PC-9 (cell line): ENCODE measurements around the gene XYLT2. TPM values are rescaled to one million over a fixed set of nuclear protein-coding genes. Genes with fewer than 3 reads are reported as not detected.

Source experiments
- BruUV-seq: library from RNA; stranded (reverse); fragments of 400-500 nt; replicated peaks from 2 replicates; lab custom pipeline; 2021; lab: Mats Ljungman, UMichigan
- CTCF ChIA-PET: fragments of 300-600 bp; sonication (Branson Sonifier 250); formaldehyde crosslinking; loops from one replicate; lab custom pipeline; 2022; ENCODE audit warnings: antibody characterized with exemption; lab: Charles Lee
- POLR2A ChIA-PET: fragments of 300-600 bp; sonication (Branson Sonifier 250); formaldehyde crosslinking; loops from one replicate; lab custom pipeline; 2022; ENCODE audit warnings: antibody characterized with exemption; ENCODE audit not compliant: unreplicated experiment; lab: Charles Lee
- DNase-seq, 2 experiments: peaks; one replicate each; pipeline versions ENCODE4 v3.0.0 to v3.0.0-alpha.2; 2015 to 2022; ENCODE audit warnings: mixed read lengths in 1 of 2
- H2AFZ ChIP-seq: fragments of 200-600 bp; sonication (generic); 2 replicates; pipeline ENCODE4 v1.8.1; 2017; ENCODE audit warnings: antibody characterized with exemption
- H3F3A ChIP-seq: fragments of 200-600 bp; sonication (generic); 2 replicates; pipeline ENCODE4 v1.8.1; 2017; ENCODE audit warnings: antibody characterized with exemption, mild to moderate bottlenecking, low read depth; ENCODE audit not compliant: insufficient read depth
- H3K27ac ChIP-seq: fragments of 200-600 bp; sonication (generic); 2 replicates; pipeline ENCODE4 v1.6.1; 2016; ENCODE audit warnings: mixed run types
- H3K27me3 ChIP-seq: fragments of 200-600 bp; sonication (generic); 2 replicates; pipeline ENCODE4 v1.6.1; 2016; ENCODE audit warnings: low read depth, mixed run types; ENCODE audit not compliant: insufficient read depth
- H3K36me3 ChIP-seq: fragments of 200-600 bp; sonication (generic); 2 replicates; pipeline ENCODE4 v1.6.1; 2016; ENCODE audit warnings: low read depth, mixed run types
- H3K4me1 ChIP-seq: fragments of 200-600 bp; sonication (generic); replicated peaks from 2 replicates; pipeline ENCODE4 v1.6.1; 2016; ENCODE audit warnings: mixed run types; ENCODE audit not compliant: insufficient read depth
- H3K4me2 ChIP-seq: fragments of 200-600 bp; sonication (generic); 2 replicates; pipeline ENCODE4 v1.6.1; 2017; ENCODE audit warnings: mixed run types
- H3K4me3 ChIP-seq: fragments of 200-600 bp; sonication (generic); 2 replicates; pipeline ENCODE4 v1.6.1; 2016; ENCODE audit warnings: mixed run types
- H3K79me2 ChIP-seq: fragments of 200-600 bp; sonication (generic); 2 replicates; pipeline ENCODE4 v1.6.1; 2017; ENCODE audit warnings: low read depth, mixed run types
- H3K9me2 ChIP-seq: fragments of 200-600 bp; sonication (generic); 2 replicates; pipeline ENCODE4 v1.8.1; 2017; ENCODE audit warnings: mild to moderate bottlenecking; ENCODE audit not compliant: insufficient read depth
- H3K9me3 ChIP-seq: fragments of 200-600 bp; sonication (generic); 2 replicates; pipeline ENCODE4 v1.8.1; 2016; ENCODE audit warnings: low read depth; ENCODE audit not compliant: insufficient read depth
- H4K20me1 ChIP-seq: fragments of 200-600 bp; sonication (generic); 2 replicates; pipeline ENCODE4 v1.8.1; 2017; ENCODE audit not compliant: insufficient read depth
- CTCF ChIP-seq: fragments of 200-600 bp; sonication (generic); conservative IDR thresholded peaks from 2 replicates; pipeline ENCODE4 v1.6.1; 2017; ENCODE audit warnings: mixed run types, antibody characterized with exemption, mild to moderate bottlenecking, moderate library complexity
- EZH2 ChIP-seq: fragments of 200-600 bp; sonication (generic); IDR thresholded peaks from 2 replicates; pipeline ENCODE4 v1.8.0; 2017; ENCODE audit warnings: antibody characterized with exemption, low read depth
- intact Hi-C: fragments of 100-400 bp; cut with micrococcal nuclease; formaldehyde crosslinking; loops from one replicate; pipeline ENCODE4 v1.10.0; 2022; ENCODE audit not compliant: unreplicated experiment
- total RNA-seq: library from RNA; stranded (reverse); gene quantifications from 2 replicates; pipeline ENCODE4 v1.2.3, GENCODE V29; 2021

XYLT2 gene
- total RNA-seq, 1 experiment from 2014 or later, result 37.5 TPM

GRCh38 chr17:50406578-50406977 is 60.7 kb downstream of the XYLT2 start:
- CTCF ChIA-PET, result interaction anchor here (0.6 kb wide), 1 partner anchor 11 kb away, joined by 8 read pairs; no protein-coding TSS in a partner anchor
- Histone ChIP-seq H3K4me3 (no peak overlapping the region), H3K9me3 (no peaks in the 10 kb centered on the region), H3K4me2 (no peak overlapping the region), H3K79me2 (no peaks in the 10 kb centered on the region), H3K9me2 (no peaks in the 10 kb centered on the region), H3K27me3 (no peaks in the 10 kb centered on the region), H4K20me1 (no peaks in the 10 kb centered on the region), H2AFZ (no peak overlapping the region), H3K36me3 (no peaks in the 10 kb centered on the region), H3K27ac (no peak overlapping the region), H3K4me1 (no peaks in the 10 kb centered on the region), H3F3A (no peaks in the 10 kb centered on the region)
- TF ChIP-seq EZH2 (no peak), CTCF (no peak)
- intact Hi-C loops, result no loop called here
- no TSS peak for BruUV-seq
- no peak for DNase-seq
- POLR2A ChIA-PET, result no interaction called here

- no peak for TF ChIP-seq CTCF
- no peak for TF ChIP-seq EZH2
- no peaks in the 10 kb centered on the region for H3K9me2 ChIP-seq
- H3K4me2 ChIP-seq, result no peak overlapping the region
- H2AFZ ChIP-seq, result no peak overlapping the region
- H3K27me3 ChIP-seq, result no peaks in the 10 kb centered on the region
- POLR2A ChIA-PET, result no interaction called here
- H3F3A ChIP-seq, result no peaks in the 10 kb centered on the region
- no peaks in the 10 kb centered on the region for H3K4me1 ChIP-seq
- intact Hi-C loops, result no loop called here
- BruUV-seq, result no TSS peak
- H3K9me3 ChIP-seq, result no peaks in the 10 kb centered on the region
- no peak for DNase-seq
- no peak overlapping the region for H3K4me3 ChIP-seq
- CTCF ChIA-PET, result no interaction called here
- no peaks in the 10 kb centered on the region for H3K36me3 ChIP-seq
- H3K27ac ChIP-seq, result no peak overlapping the region
- no peaks in the 10 kb centered on the region for H4K20me1 ChIP-seq
- no peaks in the 10 kb centered on the region for H3K79me2 ChIP-seq
Observed at GRCh38 chr17:50407921-50408320, 62.0 kb downstream of the XYLT2 start.

Other genes with a start within 250 kb of the XYLT2 start
- gene SAMD14, start 216.0 kb upstream of the XYLT2 start, total RNA-seq, result 0.17 and 0.73 TPM in 2 replicates
- 34.0 and 35.8 TPM in 2 replicates for gene PPP1R9B, start 195.4 kb upstream of the XYLT2 start, total RNA-seq
- gene SGCA, start 180.1 kb upstream of the XYLT2 start, total RNA-seq, result not detected in 2 replicates
- 20.7 and 29.5 TPM in 2 replicates for gene COL1A1, start 144.5 kb upstream of the XYLT2 start, total RNA-seq
- gene TMEM92, start 71.7 kb upstream of the XYLT2 start, total RNA-seq, result 12.9 and 16.6 TPM in 2 replicates
- gene MRPL27, start 27.1 kb downstream of the XYLT2 start, total RNA-seq, result 42.6 and 48.3 TPM in 2 replicates
- gene EME1, start 27.1 kb downstream of the XYLT2 start, total RNA-seq, result 18.2 and 21.0 TPM in 2 replicates
- 72.9 and 102 TPM in 2 replicates for gene LRRC59, start 51.4 kb downstream of the XYLT2 start, total RNA-seq
- 149 and 154 TPM in 2 replicates for gene ACSF2, start 80.1 kb downstream of the XYLT2 start, total RNA-seq
- gene CHAD, start 122.8 kb downstream of the XYLT2 start, total RNA-seq, result not detected in 2 replicates
- 14.8 and 15.1 TPM in 2 replicates for gene RSAD1, start 132.7 kb downstream of the XYLT2 start, total RNA-seq
- gene MYCBPAP, start 162.3 kb downstream of the XYLT2 start, total RNA-seq, result 4.9 and 11.6 TPM in 2 replicates
- gene EPN3, start 186.6 kb downstream of the XYLT2 start, total RNA-seq, result 15.6 and 22.8 TPM in 2 replicates
- gene SPATA20, start 201.0 kb downstream of the XYLT2 start, total RNA-seq, result 41.5 and 60.5 TPM in 2 replicates
- gene CACNA1G, start 214.6 kb downstream of the XYLT2 start, total RNA-seq, result 0.28 and 0.46 TPM in 2 replicates